Cardiac muscle cell (in vitro differentiated cells and primary cell): ENCODE data around the gene BHLHE23. TPM values are rescaled to one million over a fixed set of nuclear protein-coding genes. Genes with fewer than 3 reads are reported as not detected.

Experiments
- DNase-seq, 2 donors: peaks; one replicate each; pipeline versions ENCODE4 v3.0.0 to v3.0.0-alpha.2; 2010 to 2017; ENCODE audit warnings: low read depth in 1 of 2, low spot score in 1 of 2
- H3K27ac ChIP-seq: fragments of 200-600 bp; sonication (generic); 2 replicates; pipeline ENCODE4 v1.5.1; 2016
- H3K27me3 ChIP-seq: fragments of 200-600 bp; sonication (generic); 2 replicates; pipeline ENCODE4 v1.6.0; 2016; ENCODE audit warnings: control low read depth
- H3K36me3 ChIP-seq: fragments of 200-600 bp; sonication (generic); 2 replicates; pipeline ENCODE4 v1.5.1; 2016; ENCODE audit warnings: control low read depth
- H3K4me1 ChIP-seq: fragments of 200-600 bp; sonication (generic); 2 replicates; pipeline ENCODE4 v1.8.1; 2017; ENCODE audit warnings: low read depth, mild to moderate bottlenecking, mixed run types
- H3K4me3 ChIP-seq: fragments of 200-600 bp; sonication (generic); 2 replicates; pipeline ENCODE4 v1.5.1; 2016; ENCODE audit warnings: mild to moderate bottlenecking
- H3K9me3 ChIP-seq: fragments of 200-600 bp; sonication (generic); 2 replicates; pipeline ENCODE4 v1.5.1; 2017; ENCODE audit warnings: low read depth, mild to moderate bottlenecking, control low read depth
- CTCF ChIP-seq: IDR thresholded peaks from 2 replicates; pipeline ENCODE4 v1.5.1; 2012; ENCODE audit warnings: low read depth, mild to moderate bottlenecking, low read length
- polyA plus RNA-seq: library from polyadenylated mRNA; unstranded; fragments of >200 nt; fragmentation: Nextera tagmentation; extraction: Ambion mirVana; gene quantifications from 2 replicates; pipeline ENCODE4 v1.2.1, GENCODE V29; 2016
- total RNA-seq: library from RNA; depleted of rRNA; stranded (reverse); fragments of >200 nt; gene quantifications from 2 replicates; pipeline ENCODE4 v1.2.3, GENCODE V29; 2016

Gene BHLHE23
- total and polyA plus RNA-seq, 2 experiments from 2014 or later: not detected

- H3K4me1 ChIP-seq: no peaks in the 10 kb centered on the region
- no peak overlapping the region for H3K27ac ChIP-seq
- H3K36me3 ChIP-seq: no peaks in the 10 kb centered on the region
- no peaks in the 10 kb centered on the region for H3K27me3 ChIP-seq
- no peak for DNase-seq
- H3K4me3 ChIP-seq: no peak overlapping the region
- no peak for TF ChIP-seq CTCF
- no peaks in the 10 kb centered on the region for H3K9me3 ChIP-seq
Measured at GRCh38 chr20:62966212-62967148, 40.3 kb downstream of the BHLHE23 start.

- TF ChIP-seq CTCF: no peak
- H3K27ac ChIP-seq: no peak overlapping the region
- no peaks in the 10 kb centered on the region for H3K9me3 ChIP-seq
- DNase-seq: no peak
- no peak overlapping the region for H3K4me3 ChIP-seq
- no peaks in the 10 kb centered on the region for H3K36me3 ChIP-seq
- H3K4me1 ChIP-seq: no peaks in the 10 kb centered on the region
- H3K27me3 ChIP-seq: no peaks in the 10 kb centered on the region
Measured at GRCh38 chr20:62965363-62965771, 41.4 kb downstream of the BHLHE23 start.

DNA sequence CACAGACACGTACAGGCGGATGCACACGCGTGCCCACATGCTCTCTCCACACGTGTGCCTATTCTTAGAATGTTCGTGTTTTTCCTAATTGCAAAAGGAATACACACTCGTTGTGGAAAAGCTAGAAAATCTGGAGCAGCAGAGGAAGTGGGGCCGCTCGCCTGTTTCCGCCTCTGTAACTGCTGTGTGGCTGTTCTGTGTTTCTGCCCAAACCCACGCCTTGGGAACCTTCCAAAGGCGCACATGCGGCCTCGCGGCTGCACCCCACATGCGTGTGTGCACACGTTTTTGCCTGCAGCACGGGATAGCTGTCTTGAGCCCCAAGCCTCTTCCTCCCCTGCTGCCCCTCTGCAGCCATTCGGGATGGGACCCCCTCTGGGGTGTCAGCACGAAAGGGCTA lies 42.1 kb downstream of the BHLHE23 start:
- Histone ChIP-seq H3K9me3 (no peaks in the 10 kb centered on the region), H3K4me1 (no peaks in the 10 kb centered on the region), H3K36me3 (no peaks in the 10 kb centered on the region), H3K4me3 (no peak overlapping the region), H3K27me3 (no peaks in the 10 kb centered on the region), H3K27ac (no peak overlapping the region)
- DNase-seq: no peak
- TF ChIP-seq CTCF: no peak

DNA sequence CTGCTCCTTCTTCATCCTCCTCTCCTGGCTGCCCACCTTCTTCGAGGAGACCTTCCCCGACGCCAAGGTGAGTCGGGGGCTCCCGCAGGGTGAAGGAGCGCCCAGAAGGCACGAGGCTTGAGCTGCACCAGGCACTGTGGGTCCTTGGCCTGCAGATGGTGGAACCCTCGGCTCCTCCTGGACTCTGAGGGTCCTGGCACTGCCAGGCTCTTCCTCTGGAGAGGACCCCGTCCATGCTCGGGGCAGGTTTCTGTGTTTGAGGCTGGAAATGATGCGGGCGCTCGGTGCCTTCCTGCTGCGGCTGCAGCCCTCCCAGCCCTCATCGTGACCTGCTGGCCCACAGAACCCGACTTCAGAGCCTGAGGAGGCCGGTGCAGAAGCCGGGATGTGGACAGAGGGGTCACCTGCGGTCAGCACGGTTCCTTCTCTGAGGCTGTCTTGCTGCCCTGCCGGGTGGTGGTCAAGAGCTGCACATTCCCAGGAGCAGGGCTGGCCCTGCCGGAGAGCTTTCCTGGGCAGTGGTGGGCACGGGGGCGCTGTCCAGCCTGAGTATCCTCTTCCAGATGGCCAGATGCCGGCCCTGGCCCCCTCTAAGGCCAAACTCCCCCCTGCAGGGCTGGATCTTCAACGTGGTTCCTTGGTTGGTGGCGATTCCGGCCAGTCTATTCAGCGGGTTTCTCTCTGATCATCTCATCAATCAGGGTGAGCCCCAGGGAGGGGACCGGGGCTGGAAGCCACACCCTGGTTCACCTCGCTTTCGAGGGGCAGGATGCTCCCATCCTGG lies 43.0 kb downstream of the BHLHE23 start:
- TF ChIP-seq CTCF: no peak
- Histone ChIP-seq H3K9me3 (no peaks in the 10 kb centered on the region), H3K36me3 (no peaks in the 10 kb centered on the region), H3K4me1 (no peaks in the 10 kb centered on the region), H3K4me3 (no peak overlapping the region), H3K27me3 (no peaks in the 10 kb centered on the region), H3K27ac (no peak overlapping the region)
- DNase-seq: no peak

DNA sequence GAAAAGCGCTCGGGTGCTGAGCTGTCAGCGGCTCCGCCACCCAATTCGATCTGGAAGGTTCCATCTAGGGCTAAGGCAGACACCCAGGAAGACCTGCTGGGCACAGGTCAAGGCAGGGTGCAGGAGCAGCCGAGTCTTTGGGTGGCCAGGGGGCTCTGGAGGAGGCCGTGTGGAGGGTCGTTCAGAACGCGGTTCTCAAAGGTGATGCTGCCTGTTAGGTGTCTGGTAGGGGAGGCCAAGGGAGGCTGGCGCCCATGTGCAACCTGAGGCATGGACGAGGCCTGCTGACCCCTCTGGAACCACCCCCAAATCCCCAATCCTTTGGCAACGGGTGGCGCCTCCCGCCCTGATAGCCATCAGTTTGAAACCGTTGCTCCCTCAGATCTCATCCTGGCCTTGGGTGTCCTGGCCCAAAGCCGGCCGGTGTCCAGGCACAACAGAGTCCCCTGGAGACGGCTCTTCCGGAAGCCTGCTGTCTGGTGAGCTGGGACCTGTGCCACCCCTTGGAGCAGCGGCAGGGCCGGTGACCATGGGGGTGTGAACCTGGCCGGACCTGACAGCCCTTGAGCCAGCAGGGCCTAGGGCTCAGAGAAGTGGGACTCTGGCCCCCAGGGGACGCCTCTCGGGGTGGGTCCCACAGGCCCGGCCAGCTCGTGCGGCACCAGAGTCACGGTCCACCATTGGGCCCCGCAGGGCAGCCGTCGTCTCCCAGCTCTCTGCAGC lies 43.7 kb downstream of the BHLHE23 start:
- TF ChIP-seq CTCF: no peak
- no peak for DNase-seq
- no peaks in the 10 kb centered on the region for H3K9me3 ChIP-seq

More for the DNA sequence above, 43.7 kb downstream of the BHLHE23 start:
- Histone ChIP-seq H3K4me3 (no peak overlapping the region), H3K36me3 (no peaks in the 10 kb centered on the region), H3K27ac (no peak overlapping the region), H3K4me1 (no peaks in the 10 kb centered on the region), H3K27me3 (no peaks in the 10 kb centered on the region)
